AG04450 (cell line): ENCODE measurements around the gene ZC4H2. TPM values are rescaled to one million over a fixed set of nuclear protein-coding genes. Genes with fewer than 3 reads are reported as not detected.

Source experiments
- CTCF ChIA-PET: fragments of 300-600, 350-600 bp; formaldehyde crosslinking; extraction: SDS; loops from one replicate; lab custom pipeline; 2022; ENCODE audit warnings: antibody characterized with exemption, inconsistent platforms; lab: Charles Lee
- POLR2A ChIA-PET: fragments of 350-600 bp; formaldehyde crosslinking; extraction: SDS; loops from one replicate; lab custom pipeline; 2021; ENCODE audit warnings: antibody characterized with exemption, inconsistent platforms; lab: Yijun Ruan, JAX
- DNase-seq: peaks from one replicate; pipeline ENCODE4 v3.0.0-alpha.2; 2011; ENCODE audit warnings: low read depth, low spot score
- H3K27ac ChIP-seq: one replicate; pipeline ENCODE4 v1.5.1; 2012; ENCODE audit warnings: low read depth, low read length, control low read depth
- H3K27me3 ChIP-seq: one replicate; pipeline ENCODE4 v1.6.0; 2012; ENCODE audit warnings: low read length; ENCODE audit not compliant: control insufficient read depth, insufficient read depth
- H3K4me3 ChIP-seq: 2 replicates; pipeline ENCODE4 v1.5.1; 2011; ENCODE audit warnings: mild to moderate bottlenecking, low read depth, low read length, control low read depth
- H3K9me3 ChIP-seq: 2 replicates; pipeline ENCODE4 v1.5.1; 2012; ENCODE audit warnings: low read length; ENCODE audit not compliant: control insufficient read depth, insufficient read depth
- CTCF ChIP-seq: IDR thresholded peaks from 2 replicates; pipeline ENCODE4 v1.5.1; 2011; ENCODE audit warnings: low read depth, low read length, control low read depth, inconsistent platforms
- polyA plus RNA-seq: library from polyadenylated mRNA; depleted of rRNA; stranded (reverse); fragments of >200 nt; gene quantifications from 2 replicates; pipeline ENCODE4 v1.2.3, GENCODE V29; 2011; rRNA removed

The ZC4H2 gene
- polyA plus RNA-seq, 1 experiment, result 27.5 TPM

DNA sequence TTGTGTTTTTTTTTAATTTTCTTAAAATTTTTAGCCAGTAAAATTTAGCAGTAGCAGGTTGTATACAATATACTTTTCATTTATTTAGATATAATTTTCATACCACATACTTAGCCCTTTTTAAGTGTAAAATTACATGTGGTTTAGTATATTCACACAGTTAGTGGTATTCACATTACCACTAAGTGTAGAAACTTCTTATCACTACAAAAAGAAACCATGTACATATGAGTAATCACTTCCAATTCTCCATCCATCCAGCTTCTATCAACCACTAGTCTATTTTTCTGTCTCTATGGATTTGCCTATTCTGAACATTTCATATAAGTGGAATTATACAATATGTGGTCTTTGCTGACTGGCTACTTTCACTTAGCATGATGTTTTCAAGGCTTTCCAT, 109.0 kb downstream of the ZC4H2 start:
- Histone ChIP-seq H3K27me3 (no peaks in the 10 kb centered on the region), H3K27ac (no peak overlapping the region), H3K4me3 (no peak overlapping the region), H3K9me3 (no peaks in the 10 kb centered on the region)
- POLR2A ChIA-PET, result no interaction called here
- DNase-seq, result no peak
- no peak for TF ChIP-seq CTCF
- CTCF ChIA-PET, result no interaction called here

Other genes with a start within 250 kb of the ZC4H2 start
- 0.65 and 0.79 TPM in 2 replicates for gene ZC3H12B, start 58.4 kb upstream of the ZC4H2 start, polyA plus RNA-seq